Measurements from ENCODE around the gene PLXNA1.

The PLXNA1 gene

GRCh38 chr3:127002195-127003174, 19.6 kb downstream of the PLXNA1 start:
- no peak for TF ChIP-seq GATA2 (IDR thresholded peaks at IDR 0.05; ENCODE audit: low read depth, low read length)
- no peak for TF ChIP-seq GATA3 (IDR thresholded peaks at IDR 0.05; ENCODE audit: low read depth, low read length)

GRCh38 chr3:127003175-127003555, 20.2 kb downstream of the PLXNA1 start:
- no peak for TF ChIP-seq GATA2 (IDR thresholded peaks at IDR 0.05; ENCODE audit: low read depth, low read length)
- TF ChIP-seq GATA3 (IDR thresholded peaks at IDR 0.05; ENCODE audit: low read depth, low read length), result no peak

GRCh38 chr3:127003601-127004280, 20.8 kb downstream of the PLXNA1 start:
- no peak for TF ChIP-seq GATA3 (IDR thresholded peaks at IDR 0.05; ENCODE audit: low read depth, low read length)
- TF ChIP-seq GATA2 (IDR thresholded peaks at IDR 0.05; ENCODE audit: low read depth, low read length), result no peak

- TF ChIP-seq GATA3 (IDR thresholded peaks at IDR 0.05; ENCODE audit: low read depth, low read length) (no peak), GATA2 (IDR thresholded peaks at IDR 0.05; ENCODE audit: low read depth, low read length) (no peak)
Observed at GRCh38 chr3:127004641-127005397, 21.9 kb downstream of the PLXNA1 start.

- no peak for TF ChIP-seq GATA2 (IDR thresholded peaks at IDR 0.05; ENCODE audit: low read depth, low read length)
- no peak for TF ChIP-seq GATA3 (IDR thresholded peaks at IDR 0.05; ENCODE audit: low read depth, low read length)
Observed at GRCh38 chr3:127005864-127006500, 23.1 kb downstream of the PLXNA1 start.

GRCh38 chr3:127006781-127007436, 24.0 kb downstream of the PLXNA1 start:
- no peak for TF ChIP-seq GATA3 (IDR thresholded peaks at IDR 0.05; ENCODE audit: low read depth, low read length)
- no peak for TF ChIP-seq GATA2 (IDR thresholded peaks at IDR 0.05; ENCODE audit: low read depth, low read length)

GRCh38 chr3:127008236-127008635, 25.3 kb downstream of the PLXNA1 start:
- TF ChIP-seq GATA2 (IDR thresholded peaks at IDR 0.05; ENCODE audit: low read depth, low read length), result no peak
- no peak for TF ChIP-seq GATA3 (IDR thresholded peaks at IDR 0.05; ENCODE audit: low read depth, low read length)

GRCh38 chr3:127009531-127009930, 26.6 kb downstream of the PLXNA1 start:
- no peak for TF ChIP-seq GATA3 (IDR thresholded peaks at IDR 0.05; ENCODE audit: low read depth, low read length)
- TF ChIP-seq GATA2 (IDR thresholded peaks at IDR 0.05; ENCODE audit: low read depth, low read length), result no peak

- TF ChIP-seq GATA2 (IDR thresholded peaks at IDR 0.05; ENCODE audit: low read depth, low read length) (no peak), GATA3 (IDR thresholded peaks at IDR 0.05; ENCODE audit: low read depth, low read length) (no peak)
Observed at GRCh38 chr3:127011270-127011992, 28.5 kb downstream of the PLXNA1 start.

GRCh38 chr3:127012091-127012490, 29.2 kb downstream of the PLXNA1 start:
- TF ChIP-seq GATA3 (IDR thresholded peaks at IDR 0.05; ENCODE audit: low read depth, low read length), result no peak
- no peak for TF ChIP-seq GATA2 (IDR thresholded peaks at IDR 0.05; ENCODE audit: low read depth, low read length)

- TF ChIP-seq GATA3 (IDR thresholded peaks at IDR 0.05; ENCODE audit: low read depth, low read length) (no peak), GATA2 (IDR thresholded peaks at IDR 0.05; ENCODE audit: low read depth, low read length) (no peak)
Observed at GRCh38 chr3:127013181-127013580, 30.3 kb downstream of the PLXNA1 start.

- TF ChIP-seq GATA2 (IDR thresholded peaks at IDR 0.05; ENCODE audit: low read depth, low read length) (no peak), GATA3 (IDR thresholded peaks at IDR 0.05; ENCODE audit: low read depth, low read length) (no peak)
Observed at GRCh38 chr3:127013758-127014535, 31.0 kb downstream of the PLXNA1 start.

Data from SH-SY5Y (cell line).